HG02798 (cell line): ENCODE data around the gene PRKCE.

ENCODE experiments used
- ATAC-seq: cut with Tn5 transposase; IDR thresholded peaks from one replicate; pipeline ENCODE4 v1.9.1; 2021; ENCODE audit warnings: mild to moderate bottlenecking; ENCODE audit not compliant: unreplicated experiment, poor library complexity

Gene PRKCE

DNA sequence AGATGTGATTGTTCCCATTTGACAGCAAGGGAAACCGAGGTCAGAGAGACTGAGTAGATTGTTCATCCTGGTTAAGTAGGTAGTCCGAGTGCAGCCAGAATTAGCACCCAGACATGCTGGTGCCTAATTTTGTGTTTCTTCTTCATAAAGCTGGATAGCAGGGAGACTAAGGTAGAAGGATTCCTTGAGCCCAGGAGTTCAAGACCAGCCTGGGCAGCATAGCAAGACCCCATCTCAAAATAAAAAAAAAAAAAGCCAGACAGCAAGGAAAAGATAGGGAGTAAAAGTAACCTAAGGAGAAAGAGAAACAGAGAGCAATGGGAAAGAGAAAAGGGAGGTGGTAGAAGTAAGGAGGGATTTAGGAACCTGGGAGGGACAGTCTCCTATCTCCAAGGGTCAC, 120.6 kb downstream of the PRKCE start:
- ATAC-seq, result no peak

DNA sequence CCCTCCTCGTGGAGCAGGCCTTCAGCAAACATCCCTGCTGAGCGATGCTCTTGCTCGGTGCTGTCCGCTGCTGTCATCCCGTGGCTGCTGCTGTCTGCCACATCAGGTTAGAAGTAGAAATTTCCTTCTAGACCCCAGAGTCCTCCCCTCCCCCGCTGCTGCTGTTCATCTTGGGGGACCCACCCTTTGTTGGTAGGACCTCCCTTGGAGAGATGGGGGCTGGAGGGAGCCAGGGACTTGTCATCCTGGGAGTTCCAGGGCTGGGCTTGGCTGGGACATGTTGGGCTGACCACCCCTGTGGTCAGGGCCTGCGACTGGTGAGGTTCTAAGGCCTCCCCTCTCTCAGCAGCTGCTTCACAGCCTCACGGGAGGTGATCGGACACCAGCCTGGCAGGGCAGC, 122.4 kb downstream of the PRKCE start:
- no peak for ATAC-seq

DNA sequence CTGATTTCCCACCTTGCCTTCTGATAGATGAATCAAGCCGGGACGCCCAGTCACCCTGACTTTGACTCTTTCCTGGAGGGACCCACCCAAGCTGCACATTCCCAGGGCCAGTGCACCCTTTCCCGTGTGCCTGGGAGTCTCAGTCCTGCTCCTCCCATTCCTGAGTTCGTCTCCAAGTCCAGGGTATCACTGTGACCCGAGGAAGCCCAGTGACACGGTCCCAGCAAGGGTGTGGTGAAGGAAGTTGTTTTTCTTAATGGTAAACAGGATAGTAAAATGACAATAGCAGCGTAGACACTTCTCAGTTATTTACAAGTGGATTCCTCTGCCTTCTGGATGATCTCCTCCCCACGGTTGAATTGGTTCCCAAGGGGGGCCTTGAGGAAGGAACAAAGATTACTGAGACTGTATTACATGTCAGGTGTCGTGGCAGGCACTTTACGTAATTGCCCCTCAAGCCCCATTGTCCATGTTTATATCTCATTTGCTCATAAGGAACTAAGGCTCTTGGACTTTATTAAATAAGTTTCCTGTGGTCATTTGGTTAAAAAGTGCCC, 123.3 kb downstream of the PRKCE start:
- ATAC-seq, result no peak

DNA sequence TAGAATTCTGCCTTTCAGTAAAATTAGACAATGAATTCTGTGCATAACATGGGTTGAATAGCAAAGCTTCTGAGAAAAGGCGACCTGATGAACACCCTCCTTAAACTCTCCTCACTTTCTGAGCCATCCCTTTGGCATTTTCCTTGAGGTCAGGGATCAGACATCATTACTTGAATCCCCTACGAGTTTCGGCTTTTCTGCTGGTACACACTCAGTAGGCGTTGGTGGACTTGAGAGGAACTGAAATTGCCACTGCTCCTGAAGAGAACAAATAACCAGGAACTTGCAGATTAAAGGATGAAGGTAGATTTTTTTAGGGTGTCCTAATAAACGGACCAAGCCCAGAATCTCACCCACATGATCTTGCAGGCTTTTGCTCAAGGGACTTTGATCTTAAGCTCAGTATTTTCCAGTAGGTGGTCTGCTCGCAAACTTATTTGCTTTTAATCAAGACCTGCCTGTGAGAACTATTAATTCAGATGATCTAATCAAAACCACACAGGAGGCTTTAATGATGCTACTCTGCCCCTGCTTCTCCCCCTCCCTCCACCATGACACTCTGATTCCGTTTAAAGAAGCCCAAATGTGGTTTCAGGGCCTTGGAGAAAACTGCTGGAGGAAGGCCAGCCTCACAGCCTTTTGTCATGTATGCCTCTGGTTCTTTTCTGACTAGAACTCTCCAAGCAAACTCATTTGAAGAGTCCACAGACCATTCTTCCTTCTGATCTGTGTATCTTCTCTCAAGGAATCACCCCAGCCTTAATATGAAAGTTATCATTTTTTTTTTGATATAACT, 124.9 kb downstream of the PRKCE start:
- ATAC-seq, result no peak

DNA sequence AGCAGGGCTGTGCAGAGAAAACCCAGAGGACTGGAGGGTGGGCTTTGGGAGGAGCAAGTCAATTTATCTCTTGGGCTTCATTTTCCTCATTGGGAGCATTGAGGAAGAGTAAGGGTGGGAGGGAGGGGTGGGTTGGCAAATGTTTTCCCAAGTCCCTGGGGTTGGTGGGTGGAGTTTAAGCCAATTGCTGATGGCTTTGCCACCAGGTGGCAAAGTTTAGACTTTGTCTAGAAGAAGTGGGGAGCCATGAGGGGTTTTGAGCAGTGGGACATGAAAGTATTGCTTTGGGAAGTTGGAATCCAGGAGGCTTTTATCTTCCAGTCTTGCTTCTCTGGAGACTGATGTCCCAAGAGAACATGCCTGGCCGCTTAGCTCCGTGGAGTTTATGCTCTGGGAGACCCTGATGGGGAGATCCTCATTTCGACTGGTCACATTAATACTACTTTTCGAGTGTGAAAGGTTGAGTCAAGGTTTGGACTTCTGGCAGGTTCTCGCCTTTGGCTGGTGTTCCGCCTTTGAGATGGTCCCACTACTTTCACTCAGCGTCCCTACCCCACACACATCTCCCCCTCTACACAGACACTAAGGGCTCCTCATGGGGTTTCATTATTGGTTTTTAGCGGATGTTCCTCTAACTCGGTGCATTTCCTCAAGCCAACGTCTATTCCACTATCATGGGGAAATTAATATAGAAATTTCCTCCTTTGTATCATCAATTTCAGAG, 126.7 kb downstream of the PRKCE start:
- ATAC-seq, result peak; percentile 5

DNA sequence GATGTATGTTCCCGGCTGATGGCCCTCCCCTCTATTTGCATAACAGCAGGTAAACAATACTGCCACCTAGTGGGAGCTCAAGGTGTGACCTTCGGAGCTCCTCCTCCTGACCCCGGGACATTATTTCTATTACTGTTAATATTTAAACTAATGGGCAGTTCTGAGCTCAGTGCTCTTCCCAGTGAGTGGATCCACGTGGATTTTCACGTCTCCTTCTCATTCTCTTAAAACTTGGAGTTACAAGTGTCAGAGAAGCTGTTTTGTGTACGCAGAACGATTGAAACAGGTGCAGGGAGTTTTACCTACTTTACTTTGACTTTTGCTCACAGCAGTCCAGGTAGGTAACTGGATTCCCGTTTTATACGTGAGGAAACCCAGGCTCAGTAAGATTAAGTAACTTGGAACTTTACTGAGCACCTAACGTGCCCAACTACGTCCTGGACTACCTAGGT, 127.3 kb downstream of the PRKCE start:
- peak; percentile 58 for ATAC-seq

DNA sequence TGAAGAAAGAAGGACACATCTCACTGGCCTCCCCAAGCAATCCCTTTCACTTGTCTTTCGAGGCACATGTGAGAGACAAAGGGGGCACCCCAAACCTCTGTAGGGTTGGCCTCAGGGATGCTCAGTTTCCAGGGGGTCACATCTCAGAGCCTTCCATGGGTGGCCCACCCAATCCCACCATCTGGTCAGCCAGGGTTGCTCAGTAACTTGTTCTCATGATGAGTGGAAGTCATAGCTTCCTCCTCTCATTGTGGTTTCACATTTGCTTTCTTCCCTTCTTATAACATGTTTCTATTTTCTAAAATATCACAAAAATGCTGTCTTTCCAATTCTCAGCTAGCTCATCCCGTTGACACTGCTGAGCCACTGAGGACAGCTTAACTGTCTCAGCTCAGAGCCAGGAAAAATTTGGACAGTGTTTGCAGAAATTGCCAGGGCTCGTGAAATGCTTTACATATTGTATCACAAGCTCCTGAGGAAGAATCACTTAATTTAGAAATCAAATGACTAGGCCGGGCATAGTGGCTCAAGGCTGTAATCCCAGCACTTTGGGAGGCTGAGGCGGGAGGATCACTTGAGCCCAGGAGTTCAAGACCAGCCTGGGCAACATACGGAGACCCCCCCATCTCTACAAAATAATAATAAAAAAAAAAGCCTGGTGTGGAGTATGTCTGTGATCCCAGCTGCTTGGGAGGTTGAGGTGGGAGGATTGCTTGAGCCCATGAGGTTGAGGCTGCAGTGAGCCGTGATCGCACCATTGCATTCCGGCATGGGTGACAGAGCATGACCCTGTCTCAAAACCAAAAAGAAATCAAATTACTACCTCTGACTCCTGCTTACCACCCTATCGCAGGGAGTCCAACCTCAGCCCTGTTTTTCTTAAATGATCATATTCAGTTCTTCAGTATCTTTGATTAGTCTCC, 129.3 kb downstream of the PRKCE start:
- ATAC-seq, result no peak

DNA sequence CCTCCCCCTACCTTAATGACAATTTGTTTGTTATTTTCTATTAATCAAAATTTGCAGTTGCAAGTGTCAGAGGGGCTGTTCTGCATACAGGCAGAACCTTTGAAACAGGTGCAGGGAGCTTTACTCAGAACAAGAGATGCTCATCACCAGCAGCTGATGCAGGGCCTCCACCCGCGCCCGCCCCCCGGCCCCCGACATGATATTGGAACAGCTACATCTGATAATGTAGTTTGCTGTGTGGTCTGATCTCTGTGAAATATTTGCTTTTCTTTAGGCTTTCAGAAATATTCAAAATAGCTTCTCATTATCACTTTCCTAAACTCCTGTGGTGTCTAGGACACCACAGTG, 130.0 kb downstream of the PRKCE start:
- no peak for ATAC-seq

DNA sequence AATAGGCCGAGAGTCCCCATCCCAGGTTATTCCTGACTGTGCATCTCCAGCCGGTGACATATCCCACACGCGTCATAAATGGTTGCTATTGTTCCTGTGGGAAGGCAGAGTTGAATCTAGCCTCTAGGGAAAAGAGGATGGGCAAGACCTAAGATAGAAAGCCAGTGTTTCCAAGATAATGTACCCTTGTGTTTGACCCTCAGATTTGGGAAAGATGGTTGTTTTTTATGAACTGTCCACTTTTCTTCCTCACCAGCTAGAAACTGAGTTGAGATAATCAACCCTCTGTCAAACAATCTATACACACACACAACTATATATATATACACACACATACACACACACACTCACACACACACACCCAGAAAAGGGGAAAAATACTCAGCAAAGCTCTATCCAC, 131.0 kb downstream of the PRKCE start:
- no peak for ATAC-seq

DNA sequence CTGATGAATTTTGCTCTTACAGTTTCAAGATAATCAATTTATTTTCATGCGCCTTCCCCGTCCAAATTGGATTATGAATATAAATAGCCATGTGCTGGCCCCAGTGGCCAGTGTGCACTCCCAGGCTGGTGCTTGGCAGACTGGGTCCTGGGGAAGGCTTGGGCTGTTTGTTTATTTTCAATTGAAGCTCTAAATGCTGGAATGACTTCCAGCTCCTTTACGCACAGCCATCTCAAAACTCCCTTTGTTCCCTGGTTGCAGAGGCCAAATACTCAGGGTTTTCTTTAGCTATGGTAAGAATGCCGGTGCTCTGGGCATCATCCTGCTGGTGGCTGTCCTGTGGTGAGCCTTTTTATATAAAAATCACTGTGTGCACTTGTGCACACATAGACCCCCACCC, 131.5 kb downstream of the PRKCE start:
- no peak for ATAC-seq

DNA sequence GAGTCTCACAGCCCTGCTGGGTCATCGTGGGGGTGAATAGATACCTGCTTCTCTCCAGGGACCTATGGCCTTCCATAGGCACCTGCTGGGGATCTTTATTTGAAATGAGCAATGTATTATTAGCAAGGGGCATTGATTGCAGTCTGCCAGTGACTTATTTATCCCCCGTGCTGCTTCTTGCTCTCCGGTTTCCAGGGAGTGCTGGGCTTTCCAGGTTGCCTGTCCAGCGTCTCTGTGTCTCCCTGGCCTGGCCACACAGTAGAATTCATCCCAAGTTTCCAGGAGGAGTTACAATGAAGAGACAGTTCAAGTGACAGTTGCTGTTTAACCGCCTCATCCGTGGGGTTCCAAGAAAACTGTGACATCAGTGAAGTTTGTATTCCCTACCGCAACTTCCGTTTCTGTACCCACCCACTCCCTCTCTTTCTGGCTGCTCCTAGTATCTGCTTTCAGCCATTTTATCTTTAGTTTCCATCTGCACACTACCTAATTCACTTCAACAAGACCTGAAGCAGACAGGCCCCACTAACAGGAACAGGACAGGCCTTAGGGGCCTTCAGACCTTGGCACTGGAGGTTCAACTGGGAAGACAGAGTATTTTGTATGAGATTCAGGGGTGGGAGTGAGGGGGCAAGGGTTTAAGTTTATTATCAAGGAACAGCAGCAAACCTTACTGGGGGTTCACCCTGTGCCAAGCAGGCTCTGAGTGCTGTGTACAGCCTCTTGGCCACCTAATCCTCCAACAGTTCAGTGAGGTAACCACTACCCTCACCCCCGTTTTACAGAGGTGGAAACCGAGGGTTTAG, 134.8 kb downstream of the PRKCE start:
- no peak for ATAC-seq

DNA sequence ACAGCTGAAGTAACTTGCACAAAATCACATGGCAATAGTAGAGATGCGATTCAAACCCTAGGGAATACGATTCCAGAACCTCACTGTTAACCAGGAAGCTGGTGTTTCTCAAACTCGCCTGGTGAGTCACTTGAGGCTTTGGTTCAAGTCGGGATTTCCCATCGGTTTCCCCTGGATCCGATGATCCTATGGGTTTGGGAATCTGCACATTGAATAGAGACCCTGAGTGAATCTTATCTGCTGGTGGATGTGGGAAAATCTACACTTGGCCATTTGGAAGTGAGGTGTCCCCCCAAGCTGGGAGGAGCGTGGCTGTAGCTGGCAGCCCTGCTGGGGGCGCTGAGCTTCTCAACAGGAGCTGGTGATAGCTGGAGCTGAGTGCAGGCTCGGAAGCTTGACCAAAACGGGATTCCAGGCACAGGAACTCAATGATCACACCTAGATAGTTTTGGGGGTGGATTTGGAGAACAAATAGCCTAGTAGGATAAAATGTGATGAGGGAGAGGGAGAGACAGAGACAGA, 135.4 kb downstream of the PRKCE start:
- no peak for ATAC-seq

DNA sequence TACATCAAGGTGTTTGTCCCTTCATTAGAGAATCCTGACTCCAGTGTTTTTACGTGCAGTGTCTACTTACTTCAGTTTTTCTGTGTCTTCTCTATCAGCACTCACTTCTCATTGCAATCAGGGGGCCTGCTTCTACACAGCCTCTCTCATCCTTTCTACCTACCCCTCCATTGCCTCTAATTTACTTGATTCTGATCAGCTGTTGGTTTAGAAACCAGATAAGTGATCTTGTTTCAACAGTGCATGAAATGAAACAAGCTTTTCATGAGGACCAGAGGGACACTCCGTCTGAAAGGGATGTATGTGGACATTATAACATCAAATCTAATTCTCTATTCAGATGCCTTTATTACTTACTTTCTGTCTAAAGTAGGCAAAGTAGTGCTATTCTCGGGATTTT, 136.9 kb downstream of the PRKCE start:
- ATAC-seq, result no peak

DNA sequence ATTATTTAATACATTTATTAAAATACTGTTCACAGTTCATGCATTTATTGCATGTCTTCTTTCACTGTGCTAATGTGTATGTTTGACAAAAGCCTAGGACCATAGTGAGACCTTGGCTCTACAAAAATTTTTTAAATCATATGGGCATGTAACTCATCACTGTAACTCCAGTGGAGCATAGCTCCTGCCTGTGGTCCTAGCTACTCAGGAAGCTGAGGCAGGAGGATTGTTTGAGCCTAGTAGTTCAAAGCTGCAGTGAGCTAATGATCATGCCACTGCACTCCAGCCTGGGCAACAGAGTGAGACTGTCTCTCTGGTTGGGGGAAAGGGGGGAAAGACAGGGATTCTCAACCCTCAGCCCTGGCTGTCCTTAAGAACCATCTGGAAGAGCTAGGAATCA, 137.8 kb downstream of the PRKCE start:
- ATAC-seq, result no peak

DNA sequence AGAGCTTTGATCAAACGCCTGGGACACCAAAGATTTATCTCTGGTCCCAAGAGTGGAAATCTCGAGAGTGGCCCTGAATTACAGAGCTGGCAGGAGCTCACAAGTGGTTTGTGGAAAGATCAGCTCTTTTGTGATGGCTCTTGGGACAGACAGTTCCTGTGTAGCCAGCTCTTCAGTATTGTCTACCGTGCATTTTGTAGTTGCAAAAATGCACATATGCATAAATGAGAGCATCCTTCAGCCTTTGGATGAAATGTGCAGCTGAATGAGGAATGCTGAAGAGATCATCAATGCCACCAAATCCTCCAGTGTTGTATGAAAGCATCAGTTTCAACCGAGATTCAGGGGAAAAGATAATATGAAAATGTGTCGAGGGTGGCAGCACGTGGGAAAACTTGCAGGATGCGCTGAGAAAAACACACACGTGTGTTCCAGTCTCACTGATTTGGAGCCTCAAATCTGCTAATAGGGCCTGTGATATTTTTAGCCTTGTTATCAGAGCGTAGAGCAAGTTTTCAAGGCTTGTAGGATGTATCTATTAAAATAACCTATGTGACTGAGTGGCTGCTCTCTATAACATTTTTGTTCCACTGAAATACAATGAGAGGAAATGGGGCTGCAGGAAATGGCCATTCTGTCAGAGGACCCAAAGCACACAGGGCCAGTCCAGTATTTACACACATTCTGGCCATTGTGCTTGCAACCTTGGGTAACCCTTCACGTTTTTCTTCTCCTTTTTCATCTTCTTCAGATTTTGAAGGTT, 138.7 kb downstream of the PRKCE start:
- ATAC-seq, result no peak

DNA sequence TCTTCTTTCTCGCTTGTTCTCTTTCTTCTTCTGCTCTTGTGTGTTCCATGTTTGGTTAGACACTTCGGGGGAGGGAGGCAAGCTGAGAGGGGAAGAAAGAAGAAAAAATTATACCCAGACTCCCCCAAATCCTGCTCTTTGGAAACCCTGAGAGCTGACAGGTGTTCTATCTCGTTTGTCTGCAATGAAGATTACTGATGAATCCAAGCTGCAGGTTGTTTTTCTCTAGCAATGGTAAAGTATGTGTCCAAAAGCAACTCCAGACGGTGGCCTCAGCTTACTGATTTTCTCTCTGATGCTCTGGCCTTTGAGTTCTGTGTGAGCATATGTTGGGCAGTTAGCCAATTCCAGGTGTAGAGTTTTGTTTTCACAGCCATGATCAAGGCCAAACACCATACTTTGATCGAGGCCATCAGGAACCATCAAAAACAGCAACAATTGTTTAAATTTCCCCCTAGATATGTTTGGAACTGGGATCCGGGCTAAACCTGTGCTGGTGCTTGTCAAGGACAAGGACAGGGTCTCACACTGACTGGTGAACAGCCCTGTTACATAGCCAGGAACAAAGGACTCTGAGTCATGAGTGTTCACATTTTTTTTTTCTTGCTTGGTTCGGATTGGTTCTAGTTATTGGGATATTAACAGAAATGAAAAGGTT, 142.0 kb downstream of the PRKCE start:
- ATAC-seq, result no peak

DNA sequence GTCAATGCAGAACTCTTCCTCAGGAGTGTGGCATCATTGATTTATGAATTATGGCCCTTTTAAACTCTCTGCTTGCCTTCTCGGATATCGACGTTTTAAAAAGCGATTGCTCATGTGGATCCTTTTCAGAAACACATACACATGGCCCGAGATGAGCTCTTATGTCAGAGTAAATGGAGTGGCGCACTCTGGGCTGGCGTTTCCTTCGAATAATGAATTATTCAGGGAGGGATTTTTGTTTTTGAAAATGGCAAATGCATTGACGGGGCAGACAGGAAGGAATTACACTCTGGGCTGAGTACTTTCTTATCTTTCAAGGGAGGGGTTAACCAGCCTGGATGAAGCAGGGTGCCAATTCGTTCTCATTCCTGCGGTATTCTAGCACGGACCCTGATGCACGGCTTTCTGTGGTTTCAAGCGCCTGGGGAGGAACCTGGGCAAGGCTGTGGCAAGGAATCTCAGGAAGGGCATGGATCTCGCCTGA, 142.7 kb downstream of the PRKCE start:
- no peak for ATAC-seq

DNA sequence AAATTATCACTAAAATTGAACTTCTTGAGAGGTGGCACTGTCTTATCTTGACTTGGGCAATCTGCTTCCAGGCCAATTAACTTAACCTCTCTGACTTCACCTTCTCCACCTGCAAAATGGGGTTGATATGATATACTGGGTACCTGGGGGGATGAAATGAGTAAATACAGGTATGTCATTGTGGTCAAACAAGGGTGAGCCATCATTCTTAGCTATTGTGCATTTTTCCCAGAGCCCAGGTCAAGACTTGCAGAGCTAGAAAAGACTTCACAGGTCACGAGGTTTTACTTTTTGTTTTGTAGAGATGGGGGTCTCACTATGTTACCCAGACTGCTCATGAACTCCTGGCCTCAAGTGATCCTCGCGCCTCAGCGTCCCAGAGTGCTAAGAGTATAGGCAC, 145.0 kb downstream of the PRKCE start:
- ATAC-seq, result no peak
